Measurements from ENCODE around the gene INPP1.
"Not testable (repeated sequence)": the region's sequence is repeated elsewhere in the genome, so short reads cannot be mapped to it uniquely, and the experiment has no call there.

Gene INPP1

GRCh38 chr2:190343536-190344275, at the start of gene INPP1:
Gene INPP1 (plus strand): TSS chr2:190343589. CDS start chr2:190360103, 16,514 bp downstream.
- DNase-seq (ENCODE audit: low read depth in 3 of 3, low spot score in 1 of 3): peak in 1 of 3 donors; percentile 19

- DNase-seq (ENCODE audit: low read depth in 3 of 3, low spot score in 1 of 3): not testable (repeated sequence)
These were observed 45.5 kb upstream of the INPP1 start for GRCh38 chr2:190297880-190298279.

- no peak for DNase-seq (ENCODE audit: low read depth in 3 of 3, low spot score in 1 of 3)
These were observed 42.4 kb upstream of the INPP1 start for GRCh38 chr2:190301032-190301431.

- DNase-seq (ENCODE audit: low read depth in 3 of 3, low spot score in 1 of 3): no peak
These were observed 41.3 kb upstream of the INPP1 start for GRCh38 chr2:190302052-190302451.

- no peak for DNase-seq (ENCODE audit: low read depth in 3 of 3, low spot score in 1 of 3)
These were observed 39.7 kb upstream of the INPP1 start for GRCh38 chr2:190303647-190304046.

GRCh38 chr2:190304404-190304803, 39.0 kb upstream of the INPP1 start:
- no peak for DNase-seq (ENCODE audit: low read depth in 3 of 3, low spot score in 1 of 3)

GRCh38 chr2:190308031-190308430, 35.4 kb upstream of the INPP1 start:
- DNase-seq (ENCODE audit: low read depth in 3 of 3, low spot score in 1 of 3): no peak

- no peak for DNase-seq (ENCODE audit: low read depth in 3 of 3, low spot score in 1 of 3)
These were observed 31.3 kb upstream of the INPP1 start for GRCh38 chr2:190311893-190312634.

GRCh38 chr2:190312635-190313025, 30.8 kb upstream of the INPP1 start:
- DNase-seq (ENCODE audit: low read depth in 3 of 3, low spot score in 1 of 3): not testable (repeated sequence)

GRCh38 chr2:190313880-190314279, 29.5 kb upstream of the INPP1 start:
- DNase-seq (ENCODE audit: low read depth in 3 of 3, low spot score in 1 of 3): no peak

GRCh38 chr2:190315273-190315672, 28.1 kb upstream of the INPP1 start:
- DNase-seq (ENCODE audit: low read depth in 3 of 3, low spot score in 1 of 3): no peak

GRCh38 chr2:190318514-190318913, 24.9 kb upstream of the INPP1 start:
- no peak for DNase-seq (ENCODE audit: low read depth in 3 of 3, low spot score in 1 of 3)

GRCh38 chr2:190318931-190319554, 24.3 kb upstream of the INPP1 start:
- DNase-seq (ENCODE audit: low read depth in 3 of 3, low spot score in 1 of 3): no peak

- peak; percentile 49 to 80 (median 57) for DNase-seq (ENCODE audit: low read depth in 3 of 3, low spot score in 1 of 3)
These were observed 23.6 kb upstream of the INPP1 start, which contains the start of gene HIBCH for GRCh38 chr2:190319555-190320498. Gene HIBCH (minus strand): TSS chr2:190319826. CDS start chr2:190319750, 76 bp downstream.

GRCh38 chr2:190320696-190321095, 22.7 kb upstream of the INPP1 start:
- no peak for DNase-seq (ENCODE audit: low read depth in 3 of 3, low spot score in 1 of 3)

- no peak for DNase-seq (ENCODE audit: low read depth in 3 of 3, low spot score in 1 of 3)
These were observed 20.0 kb upstream of the INPP1 start for GRCh38 chr2:190323406-190323805.

- no peak for DNase-seq (ENCODE audit: low read depth in 3 of 3, low spot score in 1 of 3)
These were observed 17.8 kb upstream of the INPP1 start for GRCh38 chr2:190325588-190325987.

GRCh38 chr2:190327867-190328572, 15.4 kb upstream of the INPP1 start:
- no peak for DNase-seq (ENCODE audit: low read depth in 3 of 3, low spot score in 1 of 3)

GRCh38 chr2:190328573-190329147, 14.7 kb upstream of the INPP1 start:
- no peak for DNase-seq (ENCODE audit: low read depth in 3 of 3, low spot score in 1 of 3)

GRCh38 chr2:190333395-190333794, 10.0 kb upstream of the INPP1 start:
- DNase-seq (ENCODE audit: low read depth in 3 of 3, low spot score in 1 of 3): no peak
